ENCODE results near the gene NTRK3.

NTRK3 gene

GRCh38 chr15:88246666-88247446, 9.7 kb downstream of the NTRK3 start:
- DNase-seq (ENCODE audit: low spot score) = peak; percentile 83
- peak; percentile 98 for TF ChIP-seq CTCF (IDR thresholded peaks at IDR 0.05; ENCODE audit: extremely low read depth, missing control alignments)

GRCh38 chr15:88246081-88246480, 10.5 kb downstream of the NTRK3 start:
- TF ChIP-seq CTCF (IDR thresholded peaks at IDR 0.05; ENCODE audit: extremely low read depth, missing control alignments) = no peak
- DNase-seq (ENCODE audit: low spot score) = no peak

GRCh38 chr15:88243895-88244787, 12.4 kb downstream of the NTRK3 start:
- peak; percentile 46 for DNase-seq (ENCODE audit: low spot score)
- peak; percentile 57 for TF ChIP-seq CTCF (IDR thresholded peaks at IDR 0.05; ENCODE audit: extremely low read depth, missing control alignments)

GRCh38 chr15:88242586-88243555, 13.7 kb downstream of the NTRK3 start:
- TF ChIP-seq CTCF (IDR thresholded peaks at IDR 0.05; ENCODE audit: extremely low read depth, missing control alignments) = no peak
- no peak for DNase-seq (ENCODE audit: low spot score)

- no peak for TF ChIP-seq CTCF (IDR thresholded peaks at IDR 0.05; ENCODE audit: extremely low read depth, missing control alignments)
- no peak for DNase-seq (ENCODE audit: low spot score)
Measured at GRCh38 chr15:88241461-88241860, 15.1 kb downstream of the NTRK3 start.

- TF ChIP-seq CTCF (IDR thresholded peaks at IDR 0.05; ENCODE audit: extremely low read depth, missing control alignments) = no peak
- no peak for DNase-seq (ENCODE audit: low spot score)
Measured at GRCh38 chr15:88241060-88241459, 15.5 kb downstream of the NTRK3 start.
